ENCODE results near the gene MYD88.

MYD88 gene

GRCh38 chr3:38114052-38114874 lies 24.2 kb upstream of the MYD88 start:
- no peak for DNase-seq

DNA sequence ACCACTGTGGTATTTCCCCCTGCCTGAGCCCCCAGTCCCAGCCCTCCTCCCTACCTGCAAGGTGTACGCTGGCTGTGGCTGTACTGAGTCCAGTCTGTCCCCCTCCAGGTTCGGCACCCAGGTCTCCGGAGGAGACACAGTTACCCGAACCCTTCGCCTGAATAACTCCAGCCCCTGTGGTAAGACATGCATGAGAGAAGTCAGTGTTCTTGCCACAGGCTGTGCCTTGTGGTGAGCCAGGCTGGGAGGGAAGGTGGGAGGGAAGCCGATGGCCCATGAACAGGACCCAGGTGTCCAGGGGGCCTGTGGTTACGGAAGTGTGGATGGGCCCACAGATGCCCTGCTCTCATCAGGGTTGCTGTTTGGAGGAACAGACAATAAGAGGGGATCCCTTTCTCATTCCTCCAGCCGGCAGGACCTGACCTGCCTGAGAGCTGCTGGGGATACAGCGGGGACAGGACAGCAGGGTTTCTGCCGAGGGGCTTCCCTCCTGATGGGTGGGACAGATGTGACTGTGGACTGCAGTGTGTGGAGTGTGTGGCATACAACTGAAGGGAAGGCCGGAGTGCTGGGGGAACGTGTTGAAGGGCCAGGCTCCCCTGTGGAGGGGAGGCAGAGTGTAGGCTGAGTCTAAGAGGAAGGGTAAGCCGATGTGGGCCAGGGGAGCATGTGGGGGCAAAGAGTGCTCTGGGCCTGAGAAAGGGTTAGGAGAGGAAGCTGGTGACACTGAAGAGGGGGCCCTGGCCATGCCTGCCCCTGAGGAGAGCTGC lies 23.4 kb upstream of the MYD88 start:
- no peak for DNase-seq

DNA sequence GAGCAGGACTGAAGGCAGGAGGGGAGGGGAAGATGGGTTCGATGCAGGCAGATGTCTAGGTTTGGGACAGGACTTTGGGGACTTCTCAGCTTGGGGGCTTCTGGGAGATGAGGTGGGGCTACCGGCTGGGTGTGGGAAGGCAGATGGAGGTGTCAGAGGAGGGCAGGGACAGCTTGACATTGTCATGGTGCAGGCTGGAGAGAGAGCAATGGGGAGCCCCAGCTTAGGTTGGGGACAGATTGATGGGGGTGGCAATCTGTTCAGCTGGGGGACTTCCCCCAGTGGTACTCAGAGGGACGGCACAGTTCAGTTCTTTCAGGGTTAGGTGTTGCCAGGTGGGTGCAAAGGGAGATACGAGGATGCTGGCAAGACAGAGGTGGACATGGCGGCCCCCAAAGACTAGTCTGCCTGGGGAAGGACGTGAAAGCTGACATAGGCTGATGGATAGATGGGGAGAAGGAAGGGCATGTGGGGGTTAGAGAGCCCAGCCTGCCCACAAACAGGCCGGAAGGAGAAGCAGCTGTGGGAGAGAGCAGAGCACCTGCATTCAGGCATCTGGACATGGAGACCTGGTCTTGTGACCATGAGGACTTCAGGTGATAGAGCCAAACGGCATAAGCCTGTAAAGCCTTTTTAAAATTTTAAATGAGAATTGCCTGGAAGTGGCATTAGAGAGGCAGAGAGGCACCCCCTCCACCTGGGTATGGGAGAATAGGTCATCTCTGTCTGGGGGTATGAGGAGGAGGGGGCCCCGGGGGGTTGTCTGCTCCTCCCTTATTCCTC lies 22.6 kb upstream of the MYD88 start:
- no peak for DNase-seq

- no peak for DNase-seq
Observed at GRCh38 chr3:38116471-38117162, 21.8 kb upstream of the MYD88 start.

GRCh38 chr3:38117163-38117716 lies 21.2 kb upstream of the MYD88 start:
- DNase-seq: no peak

GRCh38 chr3:38117748-38118420 lies 20.6 kb upstream of the MYD88 start:
- DNase-seq: peak; percentile 85

- no peak for DNase-seq
Observed at GRCh38 chr3:38118421-38119247, 19.8 kb upstream of the MYD88 start.

DNA sequence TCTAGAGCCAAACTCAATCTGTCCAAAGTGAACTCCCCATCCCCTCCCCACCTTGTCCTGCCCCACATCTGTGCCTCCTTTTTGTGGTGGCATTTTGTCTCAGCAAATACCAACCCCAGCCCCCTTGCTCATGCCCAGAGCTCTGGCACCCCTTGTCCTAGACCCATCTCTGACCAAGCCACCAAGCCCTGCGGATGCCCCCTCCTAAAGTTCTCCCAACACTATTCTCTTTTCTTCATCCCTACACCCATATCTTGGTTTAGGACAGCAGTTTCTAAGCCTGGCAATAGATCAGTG lies 19.3 kb upstream of the MYD88 start:
- DNase-seq: no peak

- DNase-seq: no peak
Observed at GRCh38 chr3:38119821-38120692, 18.4 kb upstream of the MYD88 start.

DNA sequence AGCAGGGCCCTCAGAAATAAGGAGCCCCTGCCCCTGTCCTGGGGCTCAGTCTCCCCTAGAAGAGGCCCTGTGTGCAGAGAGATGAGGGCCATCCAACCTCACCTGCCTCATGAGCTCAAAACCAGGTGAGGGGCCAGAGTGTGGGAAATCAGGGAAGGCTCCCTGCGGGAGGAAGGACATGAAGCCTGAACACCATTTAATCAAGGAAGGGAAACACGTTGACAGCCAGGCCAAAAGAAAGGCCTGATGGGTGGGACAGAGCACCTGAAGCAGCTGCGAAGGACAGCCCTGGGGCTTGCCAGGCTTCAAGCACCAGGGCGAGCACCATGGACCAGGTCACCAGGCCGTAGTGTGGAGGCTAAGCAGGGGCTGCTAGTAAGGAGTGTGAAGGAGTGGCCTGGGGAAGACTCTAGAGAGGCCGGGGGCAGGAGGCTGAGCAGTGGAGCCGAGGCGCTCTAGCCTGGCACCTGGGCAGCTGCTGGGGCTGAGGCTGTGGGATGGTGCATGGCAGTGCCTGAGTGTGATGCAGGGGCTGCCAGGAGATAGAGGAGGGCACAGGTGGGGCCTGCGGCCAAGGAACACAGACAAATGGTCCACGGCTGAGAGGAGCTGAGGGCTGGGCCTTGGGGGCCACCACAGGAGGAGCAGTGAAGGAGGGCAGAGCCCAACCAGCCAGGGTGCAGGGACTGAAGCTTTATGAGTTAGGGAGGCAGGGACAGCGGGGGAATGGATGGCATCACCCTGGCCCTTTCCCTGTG lies 17.6 kb upstream of the MYD88 start:
- DNase-seq: no peak

GRCh38 chr3:38121451-38121831 lies 17.0 kb upstream of the MYD88 start:
- DNase-seq: no peak

GRCh38 chr3:38121832-38122461 lies 16.5 kb upstream of the MYD88 start:
- DNase-seq: no peak

DNA sequence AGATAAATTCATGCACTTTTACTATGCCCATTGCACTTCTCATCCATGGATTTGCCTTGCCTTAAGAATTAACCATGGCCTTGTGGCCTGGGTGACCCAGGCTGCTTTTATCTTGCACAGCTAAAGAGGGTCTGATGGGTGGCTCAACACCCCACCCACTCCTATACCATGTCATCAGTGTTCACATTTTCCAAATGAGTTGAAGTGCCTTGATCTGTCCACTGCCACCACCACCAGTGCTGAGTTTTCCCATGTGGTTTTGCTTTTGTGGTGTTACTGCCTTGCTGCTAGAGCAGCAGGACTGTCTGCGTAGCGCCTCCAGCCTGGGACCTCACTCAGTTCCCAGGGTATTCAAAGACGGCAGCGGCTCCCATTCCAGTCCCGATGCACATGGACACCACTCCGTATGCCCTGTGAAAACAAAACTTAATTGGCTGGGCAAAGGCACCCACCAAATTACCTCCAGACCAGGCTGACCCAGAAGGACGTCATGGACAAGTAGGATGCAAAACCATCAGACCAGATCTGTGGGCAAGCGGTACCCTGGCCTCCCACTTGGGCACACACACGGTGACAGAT lies 15.7 kb upstream of the MYD88 start:
- no peak for DNase-seq

DNA sequence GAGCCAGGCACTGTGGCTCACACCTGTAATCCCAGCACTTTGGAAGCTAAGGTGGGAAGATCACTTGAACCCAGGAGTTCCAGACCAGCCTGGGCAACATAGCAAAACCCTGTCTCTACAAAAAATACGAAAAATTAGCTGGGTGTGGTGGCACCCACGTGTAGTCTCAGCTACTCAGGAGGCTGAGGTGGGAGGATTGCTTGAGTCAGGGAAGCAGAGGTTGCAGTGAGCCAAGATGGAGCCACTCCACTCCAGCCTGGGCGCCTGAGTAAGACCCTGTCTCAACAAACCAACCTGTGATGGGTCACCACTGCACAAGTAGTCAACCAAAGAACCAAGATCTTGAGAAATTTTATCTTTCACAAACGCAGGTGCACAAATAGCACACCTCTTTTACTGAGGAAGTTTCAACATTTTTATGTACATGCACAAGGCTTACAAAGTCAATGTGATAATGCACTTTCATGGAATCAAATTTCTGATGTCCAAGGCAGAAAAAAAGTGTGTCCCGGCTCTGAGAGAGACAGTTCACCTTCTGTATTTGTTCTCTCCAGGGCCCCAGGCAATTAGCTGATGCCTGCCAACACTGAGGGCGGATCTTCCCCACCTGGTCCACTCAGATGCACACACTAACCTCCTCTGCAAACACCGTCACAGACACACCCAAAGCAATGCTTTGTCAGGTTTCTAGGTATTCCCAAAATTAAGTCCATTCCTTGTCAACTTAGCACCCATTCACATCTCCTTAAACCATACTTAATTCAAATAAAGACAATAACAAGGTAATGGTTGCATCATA lies 13.9 kb upstream of the MYD88 start:
- no peak for DNase-seq

- DNase-seq: no peak
Observed at GRCh38 chr3:38125305-38126120, 12.9 kb upstream of the MYD88 start.

DNA sequence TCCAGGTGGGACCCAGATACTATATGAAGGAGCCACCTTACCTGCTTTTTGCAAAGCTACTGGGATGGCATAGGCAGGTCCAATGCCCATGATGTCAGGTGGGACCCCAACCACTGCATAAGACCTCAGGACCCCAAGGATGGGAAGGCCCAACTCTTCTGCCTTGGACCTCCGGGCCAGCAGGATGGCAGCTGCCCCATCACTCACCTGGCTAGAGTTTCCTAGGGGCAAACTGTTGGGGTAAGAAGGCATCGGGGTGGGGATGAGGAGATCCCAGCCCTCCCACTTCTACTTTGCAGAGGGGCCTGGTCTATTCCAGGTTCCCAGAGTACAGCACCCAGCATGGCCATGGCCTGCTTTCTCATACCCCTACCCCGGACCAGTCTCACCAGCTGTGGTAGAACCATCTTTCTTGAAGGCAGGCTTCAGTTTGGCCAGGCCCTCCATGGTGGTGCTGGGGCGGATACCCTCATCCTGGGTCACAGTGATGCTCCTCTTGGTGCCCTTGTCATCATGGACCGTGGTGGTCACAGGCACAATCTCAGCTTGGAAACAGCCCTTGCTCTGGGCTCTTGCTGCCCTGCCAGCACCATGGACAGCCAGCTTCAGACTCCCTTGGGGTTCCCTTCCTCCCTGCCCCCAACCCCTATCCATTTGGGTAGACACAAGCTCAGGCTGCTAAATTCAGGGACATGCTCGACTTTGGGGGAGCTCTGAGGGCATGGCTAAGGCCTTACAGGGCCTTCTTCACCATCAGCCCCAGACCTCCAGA lies 12.2 kb upstream of the MYD88 start:
- no peak for DNase-seq
